ENCODE results near the gene GLIPR2.

Gene GLIPR2

GRCh38 chr9:36188212-36188611, 51.7 kb downstream of the GLIPR2 start:
- H3K4me3 ChIP-seq (ENCODE audit: low read depth, low read length), result no peak overlapping the region
- no peak for DNase-seq (ENCODE audit: low read depth)
- TF ChIP-seq, protein P1, sequence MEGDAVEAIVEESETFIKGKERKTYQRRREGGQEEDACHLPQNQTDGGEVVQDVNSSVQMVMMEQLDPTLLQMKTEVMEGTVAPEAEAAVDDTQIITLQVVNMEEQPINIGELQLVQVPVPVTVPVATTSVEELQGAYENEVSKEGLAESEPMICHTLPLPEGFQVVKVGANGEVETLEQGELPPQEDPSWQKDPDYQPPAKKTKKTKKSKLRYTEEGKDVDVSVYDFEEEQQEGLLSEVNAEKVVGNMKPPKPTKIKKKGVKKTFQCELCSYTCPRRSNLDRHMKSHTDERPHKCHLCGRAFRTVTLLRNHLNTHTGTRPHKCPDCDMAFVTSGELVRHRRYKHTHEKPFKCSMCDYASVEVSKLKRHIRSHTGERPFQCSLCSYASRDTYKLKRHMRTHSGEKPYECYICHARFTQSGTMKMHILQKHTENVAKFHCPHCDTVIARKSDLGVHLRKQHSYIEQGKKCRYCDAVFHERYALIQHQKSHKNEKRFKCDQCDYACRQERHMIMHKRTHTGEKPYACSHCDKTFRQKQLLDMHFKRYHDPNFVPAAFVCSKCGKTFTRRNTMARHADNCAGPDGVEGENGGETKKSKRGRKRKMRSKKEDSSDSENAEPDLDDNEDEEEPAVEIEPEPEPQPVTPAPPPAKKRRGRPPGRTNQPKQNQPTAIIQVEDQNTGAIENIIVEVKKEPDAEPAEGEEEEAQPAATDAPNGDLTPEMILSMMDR (conservative IDR thresholded peaks at IDR 0.05; ENCODE audit: low read depth, low read length), result no peak

DNA sequence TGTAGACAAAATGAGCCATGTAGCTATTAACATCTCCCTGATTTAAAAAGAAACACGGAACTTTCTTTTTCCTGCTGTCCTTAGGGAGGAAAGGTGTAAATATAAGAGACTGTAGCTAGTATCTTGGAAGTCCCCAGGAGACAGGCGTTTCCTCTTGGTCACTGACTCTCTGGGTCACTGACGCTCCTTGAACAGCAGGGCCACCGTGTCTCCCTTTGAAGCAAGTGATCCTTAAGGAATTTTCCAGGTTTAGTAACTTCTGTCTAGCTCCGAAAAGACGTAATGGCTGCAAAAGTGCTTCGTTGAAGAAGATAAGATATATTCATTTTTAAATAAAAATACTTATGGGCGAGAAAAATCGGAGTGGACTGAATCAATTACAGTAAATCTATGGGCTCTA, 53.4 kb downstream of the GLIPR2 start:
- peak overlapping the region; percentile 78 for H3K4me3 ChIP-seq (ENCODE audit: low read depth, low read length)
- TF ChIP-seq, protein P1 (conservative IDR thresholded peaks at IDR 0.05; ENCODE audit: low read depth, low read length), result no peak
- no peak for DNase-seq (ENCODE audit: low read depth)

DNA sequence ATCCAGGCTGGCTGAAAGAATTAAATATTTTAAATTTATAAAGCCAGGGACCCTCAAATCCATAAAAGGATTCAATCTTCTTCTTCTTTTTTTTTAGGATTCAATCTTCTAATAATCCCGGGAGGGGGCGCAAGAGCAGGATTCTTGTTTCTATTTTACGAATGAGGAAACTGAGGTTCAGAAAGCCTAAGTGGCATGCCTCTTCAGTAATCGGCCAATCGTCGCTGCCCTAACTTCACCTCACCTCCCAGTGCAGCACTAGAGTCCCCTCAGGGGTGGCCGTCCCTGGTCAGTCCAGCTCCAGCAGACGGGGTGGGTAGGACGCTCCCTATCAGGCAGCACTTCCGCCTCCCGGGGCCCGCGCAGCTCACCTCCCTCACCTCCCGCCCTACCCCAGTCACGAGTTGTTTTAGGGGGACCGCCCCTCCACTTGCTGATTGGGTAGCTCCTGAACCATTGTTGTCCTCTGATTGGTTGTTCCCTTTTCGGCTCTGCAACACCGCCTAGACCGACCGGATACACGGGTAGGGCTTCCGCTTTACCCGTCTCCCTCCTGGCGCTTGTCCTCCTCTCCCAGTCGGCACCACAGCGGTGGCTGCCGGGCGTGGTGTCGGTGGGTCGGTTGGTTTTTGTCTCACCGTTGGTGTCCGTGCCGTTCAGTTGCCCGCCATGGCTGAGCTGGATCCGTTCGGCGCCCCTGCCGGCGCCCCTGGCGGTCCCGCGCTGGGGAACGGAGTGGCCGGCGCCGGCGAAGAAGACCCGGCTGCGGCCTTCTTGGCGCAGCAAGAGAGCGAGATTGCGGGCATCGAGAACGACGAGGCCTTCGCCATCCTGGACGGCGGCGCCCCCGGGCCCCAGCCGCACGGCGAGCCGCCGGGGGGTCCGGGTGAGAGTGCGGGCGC, 54.1 kb downstream of the GLIPR2 start, which contains the start of gene CLTA:
Gene CLTA, plus strand, starts transcription at position 534 of the 902 bp plus-strand sequence. Its CDS starts 136 bp downstream, at position 670.
- H3K4me3 ChIP-seq (ENCODE audit: low read depth, low read length), result peak within 1 kb of the TSS; percentile 78
- DNase-seq (ENCODE audit: low read depth), result peak; percentile 99
- TF ChIP-seq, protein P1 (conservative IDR thresholded peaks at IDR 0.05; ENCODE audit: low read depth, low read length), result peak; percentile 59

DNA sequence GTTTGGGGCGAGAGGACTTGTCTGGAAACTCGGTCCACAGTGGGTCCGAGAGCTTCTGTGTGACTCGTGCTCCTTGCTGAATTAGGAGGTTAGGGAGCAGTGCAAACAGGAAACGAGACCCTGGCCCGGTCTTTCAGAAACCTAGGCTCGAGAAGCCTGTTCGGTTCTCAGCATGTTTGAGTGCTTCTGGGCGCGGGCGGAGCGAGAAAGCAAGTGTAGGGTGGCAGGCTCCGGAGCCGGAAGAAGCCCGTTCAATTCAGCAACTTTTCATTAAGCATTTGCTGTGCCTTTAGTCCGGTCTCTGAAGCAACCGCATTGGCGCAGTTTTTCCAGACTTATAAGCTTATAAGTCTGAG, 54.7 kb downstream of the GLIPR2 start:
- H3K4me3 ChIP-seq (ENCODE audit: low read depth, low read length), result peak overlapping the region; percentile 78
- TF ChIP-seq, protein P1 (conservative IDR thresholded peaks at IDR 0.05; ENCODE audit: low read depth, low read length), result no peak
- DNase-seq (ENCODE audit: low read depth), result peak; percentile 41

- H3K4me3 ChIP-seq (ENCODE audit: low read depth, low read length), result peak overlapping the region; percentile 78
- DNase-seq (ENCODE audit: low read depth), result peak; percentile 27
- TF ChIP-seq, protein P1 (conservative IDR thresholded peaks at IDR 0.05; ENCODE audit: low read depth, low read length), result no peak
These were observed 55.2 kb downstream of the GLIPR2 start for GRCh38 chr9:36191686-36192085.

DNA sequence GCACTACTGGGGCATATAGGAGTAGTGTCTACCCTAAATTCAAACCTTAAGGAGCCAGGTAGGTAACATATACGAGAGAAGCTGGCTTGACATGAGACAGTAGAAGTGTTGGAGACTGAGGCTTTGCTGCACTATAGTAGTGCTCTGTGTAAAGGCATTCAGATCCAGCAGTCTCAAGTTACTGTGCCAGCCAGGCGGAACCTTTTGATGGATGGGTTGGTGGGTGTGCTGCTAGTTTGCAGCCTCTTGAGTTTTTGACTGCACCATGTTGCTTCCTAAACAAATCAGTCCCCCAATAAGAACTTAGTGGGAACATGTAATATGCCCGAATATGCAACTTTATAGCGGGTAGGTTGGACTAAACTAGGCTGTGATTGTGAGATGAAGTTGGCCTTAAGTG, 55.7 kb downstream of the GLIPR2 start:
- H3K4me3 ChIP-seq (ENCODE audit: low read depth, low read length), result peak overlapping the region; percentile 78
- TF ChIP-seq, protein P1 (conservative IDR thresholded peaks at IDR 0.05; ENCODE audit: low read depth, low read length), result no peak
- peak; percentile 22 for DNase-seq (ENCODE audit: low read depth)

- TF ChIP-seq, protein P1 (conservative IDR thresholded peaks at IDR 0.05; ENCODE audit: low read depth, low read length), result no peak
- H3K4me3 ChIP-seq (ENCODE audit: low read depth, low read length), result peak overlapping the region; percentile 78
These were observed 56.5 kb downstream of the GLIPR2 start for GRCh38 chr9:36193023-36193422.

More at GRCh38 chr9:36193023-36193422, 56.5 kb downstream of the GLIPR2 start:
- peak; percentile 32 for DNase-seq (ENCODE audit: low read depth)
